C1 segment of cervical spinal cord (tissue), 14 donors: ENCODE data around the gene MYO1B.

ENCODE experiments used
- DNase-seq, 14 donors: peaks; one replicate each; lab custom pipeline; 2025; lab: John Stamatoyannopoulos, UW

The MYO1B gene

DNA sequence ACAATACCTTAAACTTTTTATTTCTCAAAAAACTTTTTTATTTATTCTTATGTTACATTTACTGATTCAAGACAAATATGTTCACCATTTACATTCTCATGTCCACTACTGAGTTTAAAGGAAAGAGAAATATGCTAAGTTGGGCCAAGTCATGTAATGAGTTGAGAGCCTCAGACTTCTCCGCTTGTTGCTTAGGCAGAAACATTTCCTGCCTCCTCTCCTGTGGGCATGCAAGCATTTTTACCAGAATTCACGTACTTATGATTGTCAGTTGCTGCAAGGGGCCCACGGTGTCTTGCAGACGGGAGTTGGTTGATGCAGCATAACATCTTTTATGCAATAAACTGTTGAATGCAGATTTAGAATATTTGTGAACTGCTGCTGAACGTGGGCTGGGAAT is 51.8 kb downstream of the MYO1B start:
- DNase-seq: no peak

DNA sequence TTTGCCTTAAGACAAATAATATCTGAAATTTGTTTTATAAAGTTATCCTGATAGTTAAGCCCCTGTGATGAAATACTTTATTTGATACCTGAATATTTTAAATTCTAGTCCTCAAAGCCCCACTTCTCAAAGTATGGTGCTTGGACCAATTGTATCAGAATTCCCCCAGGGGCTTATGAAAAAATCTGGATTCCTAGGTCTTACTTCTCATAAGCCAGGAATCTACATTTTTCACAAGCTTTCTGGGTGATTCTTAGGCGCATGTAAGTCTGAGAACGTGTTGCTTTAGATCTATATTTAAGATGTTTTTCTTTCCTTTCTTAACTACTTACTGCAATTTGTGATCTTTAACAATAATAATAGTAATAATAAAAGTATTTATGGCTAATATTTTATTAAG is 53.1 kb downstream of the MYO1B start:
- DNase-seq: no peak

DNA sequence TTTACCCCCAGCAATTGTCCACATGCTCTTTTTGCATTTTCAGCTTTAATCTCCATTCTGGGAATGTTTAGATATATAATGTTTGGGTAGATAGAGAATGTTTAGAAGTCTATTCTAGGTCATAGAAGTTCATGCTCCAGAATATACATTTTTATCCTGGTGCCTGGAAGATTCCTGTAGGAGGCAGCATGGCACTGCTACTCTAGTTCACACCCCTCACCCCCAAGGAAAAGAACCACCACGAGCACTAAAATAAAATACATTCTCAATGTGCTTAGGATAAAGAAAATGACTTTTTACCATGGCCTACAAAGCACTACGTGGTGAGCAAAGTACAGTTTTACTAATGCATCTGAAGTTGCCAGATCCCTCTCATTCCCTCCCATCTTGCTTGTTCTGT is 53.8 kb downstream of the MYO1B start:
- no peak for DNase-seq

DNA sequence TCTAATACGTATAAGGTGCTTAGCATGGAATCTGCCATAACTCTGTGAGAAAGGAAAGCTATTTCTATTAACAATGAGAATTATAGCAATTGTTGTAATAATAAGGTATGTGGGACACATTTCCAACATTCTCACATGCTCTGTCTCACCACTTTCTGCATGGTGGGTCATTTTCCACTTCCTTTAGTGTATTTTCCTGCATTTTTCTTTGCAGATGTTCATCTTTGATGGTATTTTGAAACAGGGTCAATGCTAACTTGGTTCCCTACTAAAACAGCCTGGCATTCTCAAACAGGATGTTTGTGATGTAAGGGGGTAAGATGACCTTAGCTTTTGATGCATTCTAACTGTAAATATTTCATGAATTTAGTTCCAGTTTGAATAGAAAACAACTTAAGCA is 54.7 kb downstream of the MYO1B start:
- DNase-seq: no peak

DNA sequence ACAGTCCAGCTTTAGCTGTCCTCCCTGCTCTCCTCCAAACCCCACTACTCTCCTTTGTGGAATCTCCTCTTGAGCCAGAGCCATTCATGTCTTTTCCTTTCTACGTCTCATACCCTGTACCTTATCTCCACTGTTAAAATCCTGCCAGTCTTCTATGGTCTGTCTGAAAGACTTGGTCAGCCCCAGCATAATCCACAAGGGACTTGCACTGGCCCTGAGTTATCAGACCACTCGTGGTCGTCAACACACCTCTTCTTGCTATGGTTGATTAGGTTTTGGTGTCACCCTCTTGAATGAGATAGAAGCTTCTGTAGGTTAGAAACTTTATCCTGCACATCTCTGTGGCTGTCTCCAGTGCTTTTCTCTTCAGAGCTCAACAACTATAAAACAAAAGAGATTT is 56.8 kb downstream of the MYO1B start:
- DNase-seq: no peak

DNA sequence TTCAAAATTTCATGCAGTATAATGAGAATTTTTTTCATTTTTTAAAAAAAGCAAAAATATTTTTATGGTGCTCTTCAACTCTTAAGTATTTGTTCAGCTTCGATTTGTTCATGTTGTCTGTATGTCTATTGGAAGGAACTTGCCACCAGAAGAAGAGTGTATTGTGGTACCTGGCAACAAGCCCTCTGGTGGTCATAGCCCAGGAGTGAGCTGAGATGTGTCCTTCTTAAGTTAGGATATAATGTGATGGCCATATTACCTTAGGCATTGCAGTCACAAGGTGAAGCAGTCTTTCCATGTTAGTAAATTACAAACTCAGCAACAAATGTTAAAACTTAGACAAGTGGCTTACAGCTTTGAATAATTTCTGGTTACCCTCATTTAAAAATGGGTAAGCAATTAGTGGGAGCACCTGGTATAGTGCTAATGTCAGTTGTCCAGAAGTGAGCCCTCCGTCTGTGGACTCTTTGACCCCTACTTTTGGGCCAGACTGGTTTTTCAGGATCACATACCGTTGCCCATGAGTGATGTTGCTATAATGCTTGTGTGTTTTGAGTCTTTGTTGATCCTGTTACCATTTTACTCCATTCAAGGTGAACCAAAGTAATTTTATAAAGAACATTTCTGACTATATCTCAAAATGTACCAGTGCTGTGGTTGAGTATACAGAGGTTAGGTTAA is 57.4 kb downstream of the MYO1B start:
- no peak for DNase-seq

DNA sequence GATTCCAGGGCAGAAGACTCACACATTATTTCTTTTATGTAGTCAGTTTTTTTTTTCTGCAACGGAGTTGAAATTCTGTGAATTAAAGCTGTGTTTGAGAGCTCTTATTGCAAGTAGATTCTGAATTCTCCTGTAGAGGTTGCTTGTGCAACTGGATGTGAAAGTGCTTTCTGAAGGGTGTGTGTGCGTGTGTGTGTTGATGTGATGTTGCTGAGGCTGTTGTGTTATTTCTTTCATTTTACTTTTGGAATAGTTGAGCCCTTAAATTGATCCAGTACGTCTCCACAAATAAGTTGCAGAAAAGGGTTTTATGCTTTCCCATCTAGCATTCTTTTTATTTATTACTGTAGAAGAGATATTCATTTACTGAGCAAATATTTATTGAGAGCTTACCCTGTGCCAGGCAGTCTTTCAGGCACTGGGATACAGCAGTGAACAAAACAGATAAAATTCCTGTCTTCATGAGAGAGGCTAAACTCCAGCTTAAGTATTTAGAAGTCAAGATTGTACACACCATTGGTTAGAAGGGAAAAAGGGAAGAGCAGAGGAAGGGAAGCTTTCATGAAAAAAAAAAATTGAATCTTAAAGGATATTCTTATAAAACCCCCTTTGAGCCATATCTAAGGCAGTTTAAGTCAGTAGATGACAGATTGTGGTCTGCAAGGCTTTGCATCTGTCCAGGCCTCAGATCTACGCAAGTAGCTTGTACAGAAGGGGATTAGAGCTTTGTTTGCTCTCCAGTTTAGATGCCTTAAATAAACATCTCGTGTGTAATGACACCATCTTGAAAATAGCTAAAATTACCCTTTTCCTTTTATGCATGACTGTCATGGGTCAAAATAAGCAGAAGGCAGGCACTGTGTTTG is 58.2 kb downstream of the MYO1B start:
- DNase-seq: no peak

DNA sequence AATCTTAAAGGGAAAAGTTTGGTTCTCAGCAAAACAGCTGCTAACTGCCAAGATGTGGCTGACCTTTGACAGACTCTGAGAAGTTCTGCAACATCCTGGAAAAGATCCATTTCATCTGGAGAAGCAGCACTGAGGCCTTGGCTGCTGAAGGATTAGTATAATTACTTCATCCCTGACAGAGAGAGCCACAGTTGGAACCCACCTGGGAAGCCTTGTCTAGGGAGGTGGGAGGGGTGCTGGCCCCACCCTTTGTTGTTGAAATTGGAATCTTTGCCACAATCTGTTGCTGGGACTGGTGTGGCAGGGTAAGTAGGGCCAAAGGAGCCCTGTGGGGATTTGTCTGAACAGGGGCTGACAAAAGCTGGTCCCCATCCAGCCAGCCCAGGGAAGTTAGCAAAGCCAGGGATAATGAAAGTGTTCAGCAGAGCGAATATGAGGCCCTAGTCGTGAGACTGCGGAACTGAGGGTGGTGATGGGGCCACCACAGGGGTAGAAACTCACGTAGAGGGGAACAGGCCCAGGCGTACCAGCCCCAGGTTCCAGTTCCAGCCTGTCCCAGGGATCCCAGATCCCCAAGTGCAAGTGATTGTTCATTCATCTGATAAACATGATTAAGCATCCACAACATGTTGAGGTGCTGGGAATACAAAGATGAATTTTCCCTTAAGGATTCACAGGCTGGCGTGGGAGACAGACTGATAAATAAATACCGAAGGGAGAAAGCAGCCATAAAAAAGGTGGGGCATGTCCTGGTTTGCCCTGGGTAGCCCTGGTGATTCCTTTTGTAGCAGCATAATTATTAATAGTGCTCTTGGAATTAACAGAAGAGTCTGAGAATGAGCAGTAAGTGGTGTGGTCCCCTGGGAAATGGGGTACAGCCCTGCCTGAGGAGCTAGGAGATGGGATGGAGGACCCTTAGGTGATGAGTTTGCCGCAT is 60.0 kb downstream of the MYO1B start:
- DNase-seq: peak in 3 of 14 donors; percentile 0 to 10 (median 1)

DNA sequence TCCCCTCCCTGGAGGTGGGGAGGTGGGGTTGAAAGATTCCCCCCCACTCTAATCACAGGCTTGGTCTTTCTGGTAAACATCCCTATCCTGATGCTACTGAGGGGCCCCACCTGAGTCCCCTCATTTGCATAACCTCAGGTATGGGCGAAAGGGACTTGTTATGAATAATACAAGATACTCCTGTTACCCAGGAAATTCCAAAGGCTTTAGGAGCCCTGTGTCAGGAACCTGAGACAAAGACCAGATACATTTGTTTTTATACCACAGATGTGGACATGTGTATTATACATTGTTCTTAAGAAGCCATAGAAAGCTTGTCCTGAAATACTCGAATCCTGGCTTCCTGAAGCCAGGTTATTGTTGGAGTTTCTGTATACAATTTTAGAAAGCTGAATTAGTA is 62.8 kb downstream of the MYO1B start:
- DNase-seq: no peak

DNA sequence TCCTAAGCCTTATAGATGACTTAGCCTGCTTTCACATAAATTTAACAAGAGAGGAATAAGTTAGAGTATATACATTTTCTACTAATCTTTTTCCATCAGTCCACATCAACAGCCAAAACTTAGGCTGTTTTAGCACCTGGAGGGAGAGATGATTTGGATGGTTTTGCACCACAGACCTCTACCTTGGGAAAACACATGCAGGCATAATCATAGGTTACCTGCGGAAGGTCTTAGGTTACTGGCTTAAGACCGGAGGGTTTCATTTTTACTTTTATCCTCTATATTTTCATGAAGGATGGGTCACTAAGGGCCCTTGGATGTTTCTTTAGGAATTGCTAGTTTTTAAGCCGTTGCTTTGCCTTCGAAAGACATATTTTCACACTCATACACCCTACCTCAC is 66.0 kb downstream of the MYO1B start:
- DNase-seq: no peak

DNA sequence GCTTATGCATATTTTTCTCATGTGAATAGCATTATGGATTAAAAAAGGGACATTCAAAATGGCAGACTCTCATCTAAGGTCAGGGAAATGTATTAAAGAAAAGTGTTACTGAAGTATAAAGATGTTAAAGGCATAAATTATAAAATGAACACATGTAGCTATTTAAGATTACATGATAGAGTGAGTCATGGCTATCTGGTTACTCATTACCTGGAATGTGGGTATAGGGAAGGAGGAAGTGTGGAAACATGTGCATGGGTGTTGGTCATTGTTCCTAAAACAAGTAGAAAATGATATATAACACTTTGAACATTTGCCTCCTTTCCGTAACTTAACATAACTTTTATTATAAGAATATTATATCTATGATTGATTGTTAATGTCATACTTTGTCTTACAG is 66.4 kb downstream of the MYO1B start:
- DNase-seq: no peak

DNA sequence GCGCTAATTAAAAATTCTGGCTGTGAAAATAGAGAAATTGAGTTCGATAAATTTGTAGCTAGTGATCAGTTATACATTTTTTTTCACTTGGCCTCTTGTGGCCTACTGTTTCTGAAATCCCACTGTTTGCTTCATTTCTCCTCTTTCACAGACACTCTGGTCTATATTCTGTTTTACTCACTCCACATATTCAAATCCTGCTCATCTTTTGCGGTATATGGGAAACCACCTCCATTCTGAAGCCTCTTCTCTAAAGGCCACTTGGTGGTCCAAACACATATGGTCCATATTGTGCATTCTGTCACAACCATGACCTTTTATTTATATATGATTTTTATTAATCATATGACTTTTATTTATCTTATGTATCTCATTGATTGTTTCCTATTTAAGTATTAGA is 67.0 kb downstream of the MYO1B start:
- DNase-seq: no peak

DNA sequence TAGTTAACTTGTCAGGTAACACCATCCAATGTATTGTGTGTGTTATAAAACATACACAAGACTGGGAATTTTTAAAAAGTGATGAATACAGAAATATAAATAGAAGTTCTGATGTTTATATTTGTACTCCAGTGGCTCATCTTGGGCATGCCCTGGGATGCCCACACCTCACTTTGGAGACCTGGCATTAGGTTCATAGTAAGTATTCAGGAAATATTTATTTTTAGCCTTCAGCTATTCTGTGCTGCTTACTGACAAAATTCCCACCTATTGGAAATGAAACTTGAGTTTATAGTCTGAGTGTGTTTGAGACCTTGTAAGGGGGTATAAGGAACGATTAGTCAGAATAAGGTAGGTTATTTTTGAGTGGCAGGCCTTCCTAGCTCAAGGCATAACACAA is 67.5 kb downstream of the MYO1B start:
- DNase-seq: no peak

DNA sequence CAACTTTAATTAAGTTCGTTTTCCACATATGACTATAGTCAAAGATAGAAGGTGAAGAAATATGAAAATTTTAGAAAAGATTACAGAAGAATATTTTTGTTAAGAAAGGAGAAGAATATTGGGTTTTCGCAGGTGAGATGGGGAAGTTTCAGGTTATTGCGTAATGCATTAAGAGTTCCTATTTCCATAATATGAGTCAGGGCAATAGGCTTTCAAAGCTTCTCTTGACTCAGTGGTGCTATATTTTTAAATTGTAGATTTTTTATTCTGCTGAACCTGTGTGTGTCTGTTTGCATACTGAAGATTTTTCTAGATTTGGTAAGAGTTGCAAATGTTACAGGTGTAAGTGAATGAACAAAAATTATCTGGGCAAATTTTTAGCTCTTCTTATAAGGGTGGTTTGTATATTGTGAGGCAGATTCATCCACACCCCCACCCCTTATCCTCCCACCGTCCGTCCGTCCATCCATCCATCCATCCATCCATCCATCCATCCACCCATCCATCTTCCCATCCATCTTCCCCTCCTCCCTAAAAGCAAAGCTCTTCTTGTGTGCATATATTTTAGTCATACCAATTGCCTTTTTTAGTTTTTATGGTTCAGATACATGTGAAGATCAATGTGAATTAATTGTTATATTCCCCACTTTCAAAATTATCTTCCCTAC is 69.6 kb downstream of the MYO1B start:
- DNase-seq: no peak

DNA sequence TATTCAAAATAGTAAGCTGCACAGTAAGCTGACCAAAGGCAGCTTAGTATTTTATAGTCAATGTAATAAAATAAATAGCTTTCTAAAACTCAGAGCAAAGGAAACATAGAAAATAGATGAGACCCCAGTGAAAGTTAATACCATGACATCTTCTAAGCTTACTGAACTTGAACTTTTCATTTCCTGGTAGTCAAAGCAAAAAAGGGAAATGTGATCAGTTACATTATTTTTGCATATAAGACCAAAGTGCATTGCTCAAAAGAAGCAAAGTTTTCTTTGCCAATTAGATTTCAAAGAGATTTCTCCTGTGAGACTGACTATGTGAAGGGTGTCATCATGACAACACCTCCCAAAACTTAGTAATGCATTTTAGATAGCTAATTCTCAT is 70.2 kb downstream of the MYO1B start:
- DNase-seq: no peak

DNA sequence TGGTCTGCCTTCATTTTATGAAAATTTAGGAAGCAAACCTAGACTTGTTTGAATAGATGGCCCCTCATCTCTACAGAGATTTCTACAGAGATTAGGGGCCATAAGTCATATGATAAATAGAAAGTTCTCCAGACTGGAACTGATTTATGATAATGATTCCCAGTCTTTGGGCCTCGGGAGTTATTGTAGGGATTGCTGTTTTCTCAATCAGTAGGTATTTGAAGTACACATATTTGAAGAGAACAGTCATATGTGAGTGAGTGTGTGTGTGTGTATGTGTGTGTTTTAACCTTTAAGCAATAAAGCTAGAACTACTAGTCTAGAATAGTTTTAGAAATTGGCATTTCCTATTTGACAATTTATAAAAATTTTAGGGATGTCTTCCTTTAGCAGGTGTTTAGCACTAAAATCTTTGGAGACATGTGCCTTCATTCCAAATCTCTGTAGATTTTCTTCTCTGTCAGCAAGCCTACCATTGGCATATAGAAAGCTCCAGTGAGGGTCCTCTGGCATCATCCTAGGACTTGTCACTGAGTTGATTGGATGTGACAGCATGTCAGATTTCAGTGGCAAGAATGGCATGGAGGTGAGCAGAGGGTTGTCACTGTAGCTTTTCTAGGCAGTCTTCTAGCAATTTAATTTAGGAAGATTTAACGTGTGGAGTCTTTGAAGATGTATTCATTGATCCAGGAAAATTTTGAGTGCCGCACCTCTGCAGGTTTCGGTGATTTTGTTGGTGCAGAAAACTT is 71.2 kb downstream of the MYO1B start:
- DNase-seq: no peak

DNA sequence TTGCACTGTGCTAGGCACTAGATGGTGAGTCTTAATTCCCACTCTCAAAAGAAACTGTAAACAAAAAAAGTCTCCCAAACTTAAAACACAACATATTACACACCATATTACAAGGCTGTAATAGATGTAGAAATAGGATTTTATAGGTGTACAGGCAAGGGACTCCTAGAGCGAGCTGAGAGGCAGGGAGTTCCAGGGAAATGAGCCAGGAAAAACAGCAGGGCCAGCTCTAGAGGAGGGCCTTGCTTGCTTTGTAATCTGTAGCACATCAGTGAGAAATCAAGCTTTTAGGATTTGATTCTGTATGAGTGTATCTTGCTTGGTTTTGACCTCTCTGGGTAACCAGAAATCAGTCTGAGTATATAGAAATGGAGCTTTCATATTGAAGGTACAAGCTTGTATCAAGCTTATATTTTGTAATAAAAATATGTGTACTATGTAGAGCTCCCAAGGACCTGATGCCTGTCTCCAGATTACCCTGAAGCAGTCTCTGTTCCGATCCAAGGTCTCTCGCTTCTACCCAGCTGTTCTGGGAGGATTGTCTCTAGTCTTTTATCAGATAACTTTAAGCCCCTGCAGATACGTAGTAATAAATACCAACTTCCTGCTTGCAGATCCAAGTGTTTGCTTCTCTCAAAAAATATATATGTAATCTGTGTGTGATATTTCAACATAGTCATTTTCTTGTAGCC is 73.0 kb downstream of the MYO1B start:
- DNase-seq: no peak

DNA sequence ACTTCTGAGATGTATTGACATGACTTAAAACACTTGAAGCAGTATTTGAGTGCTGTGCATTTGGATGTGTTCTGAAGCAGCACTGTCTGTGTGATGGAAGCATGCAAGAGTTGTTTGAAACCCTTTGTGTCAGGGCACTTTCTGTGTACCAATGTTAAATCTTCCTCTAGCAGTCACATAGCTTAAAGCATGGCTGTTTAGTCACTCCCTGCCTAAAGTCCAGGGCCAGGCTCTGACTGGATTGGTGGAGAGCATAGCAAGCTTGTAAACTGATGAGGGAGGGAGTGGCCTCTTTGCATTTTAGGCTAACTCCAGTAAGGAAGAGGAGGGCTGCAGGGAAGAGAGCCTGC is 73.5 kb downstream of the MYO1B start:
- DNase-seq: no peak

DNA sequence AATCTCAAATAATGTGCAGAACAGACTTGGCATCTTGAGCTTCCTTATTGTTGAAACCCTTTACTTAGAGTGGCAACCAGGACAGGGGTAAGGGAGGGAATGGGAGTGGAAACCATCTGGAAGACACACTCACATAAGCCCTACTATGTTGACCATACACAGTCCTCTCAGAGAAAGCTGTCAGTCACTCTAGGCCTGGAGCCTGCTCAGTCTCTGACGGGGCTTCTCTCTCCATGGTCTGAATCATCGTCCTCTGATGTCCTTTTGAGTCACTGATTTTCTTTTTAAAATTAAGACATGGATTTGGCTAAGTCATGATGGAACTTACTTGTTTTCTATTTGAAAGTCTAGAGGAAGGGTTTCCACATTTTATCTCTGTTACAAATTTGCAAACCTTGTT is 74.0 kb downstream of the MYO1B start:
- no peak for DNase-seq

DNA sequence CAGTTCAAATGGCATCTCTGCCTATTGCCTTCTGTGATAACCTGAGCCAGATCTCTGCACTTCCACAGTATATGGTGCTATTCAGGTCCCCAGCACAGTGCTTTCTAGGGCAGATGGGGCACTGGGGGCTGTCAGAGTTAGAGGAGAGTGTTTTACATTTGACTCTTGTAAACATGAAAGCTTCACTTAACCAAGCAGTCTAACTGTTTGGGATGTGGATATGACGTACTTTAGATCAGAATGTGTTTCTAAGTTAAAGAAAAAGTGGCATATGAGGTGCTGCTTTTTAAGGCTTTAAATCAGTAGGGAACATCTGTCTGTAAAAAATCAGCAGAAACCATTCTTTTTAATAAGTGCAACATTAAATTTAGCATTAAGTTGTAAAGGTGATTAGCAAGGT is 75.7 kb downstream of the MYO1B start:
- DNase-seq: no peak
